ENCODE data around the gene OGDHL. TPM values are rescaled to one million over a fixed set of nuclear protein-coding genes. Genes with fewer than 3 reads are reported as not detected.

Gene OGDHL
- total RNA-seq, 1 experiment from 2014 or later: 22.6 TPM

GRCh38 chr10:49746626-49747302, 15.4 kb downstream of the OGDHL start:
- Histone ChIP-seq H4K91ac (ENCODE audit: insufficient read length, low read depth, low read length) (no peak overlapping the region), H3K23me2 (ENCODE audit: insufficient read length, low read depth, low read length, poor library complexity, severe bottlenecking) (no peaks in the 10 kb centered on the region), H3K4ac (ENCODE audit: low read depth, low read length) (no peak overlapping the region), H3K79me1 (ENCODE audit: insufficient read depth, low read depth, low read length, poor library complexity, severe bottlenecking) (no peaks in the 10 kb centered on the region), H3T11ph (ENCODE audit: low read length) (no peak overlapping the region), H3K9ac (ENCODE audit: extremely low read depth, insufficient read length, low read length) (no peak overlapping the region), H2BK20ac (ENCODE audit: low read depth, low read length, poor library complexity, severe bottlenecking) (no peak overlapping the region), H3K18ac (ENCODE audit: insufficient read length, low read depth, low read length) (no peak overlapping the region), H2BK5ac (ENCODE audit: insufficient read length, low read length) (no peak overlapping the region), H2BK120ac (ENCODE audit: low read depth, low read length, poor library complexity, severe bottlenecking) (no peak overlapping the region), H3K79me2 (ENCODE audit: insufficient read depth, low read length) (no peaks in the 10 kb centered on the region), H3K27me3 (ENCODE audit: insufficient read depth, low read length) (no peaks in the 10 kb centered on the region), H4K8ac (replicated peaks; ENCODE audit: insufficient read length, low read depth, low read length) (no peak overlapping the region), H3K27ac (ENCODE audit: insufficient read length, low read depth, low read length) (no peak overlapping the region), H3K9me3 (ENCODE audit: control insufficient read depth, low read depth, low read length) (no peaks in the 10 kb centered on the region), H3K4me1 (ENCODE audit: insufficient read depth, low read length) (no peaks in the 10 kb centered on the region), H3K23ac (ENCODE audit: insufficient read length, low read depth, low read length) (no peak overlapping the region), H4K5ac (ENCODE audit: insufficient read length, low read depth, low read length) (no peak overlapping the region), H4K20me1 (ENCODE audit: control insufficient read depth, insufficient read depth, insufficient read length) (peaks cover under 1% of the 10 kb centered on the region), H2AFZ (ENCODE audit: low read length) (no peak overlapping the region), H3K14ac (ENCODE audit: insufficient read depth, low read length) (no peak overlapping the region), H2BK15ac (ENCODE audit: low read depth, low read length) (no peak overlapping the region), H2AK5ac (ENCODE audit: insufficient read length, low read length) (no peak overlapping the region), H2BK12ac (ENCODE audit: insufficient read length, low read depth, low read length) (no peak overlapping the region), H3K56ac (ENCODE audit: insufficient read length, low read depth, low read length) (no peak overlapping the region), H3K4me2 (ENCODE audit: insufficient read depth, insufficient read length, low read length) (no peak overlapping the region)
- Mint-ChIP-seq H3K4me1 (no peaks in the 10 kb centered on the region), H3K9me3 (peaks cover 2 to 3% of the 10 kb centered on the region in 2 experiments; a peak in 2 of 5 replicates), H3K36me3 (ENCODE audit: insufficient read depth in 1 of 3, low read depth in 3 of 3) (peaks cover 7 to 43% (median 20%) of the 10 kb centered on the region in 3 experiments; a peak in 6 of 7 replicates), H3K27me3 (ENCODE audit: low read depth) (no peaks in the 10 kb centered on the region; the same call in 1 of the 2 replicates), H3K27ac (no peak overlapping the region; a peak in 2 of 7 replicates), H3K4me3 (no peak overlapping the region)
- no peak for TF ChIP-seq CTCF (conservative IDR thresholded peaks at IDR 0.05)
- no CpG with 5 or more reads among the region's 20 CpGs for WGBS (ENCODE audit: extremely low coverage, insufficient read length, low lambda C conversion rate)
- peak; percentile 13 for DNase-seq

Measured in H9 (cell line).